Left ventricle myocardium superior (tissue), 1 donor: ENCODE measurements around the gene JCAD. TPM values are rescaled to one million over a fixed set of nuclear protein-coding genes. Genes with fewer than 3 reads are reported as not detected.
A peak's percentile ranks its signal among the peaks of the same experiment; 100 is the strongest.
"Not testable (repeated sequence)": the region's sequence is repeated elsewhere in the genome, so short reads cannot be mapped to it uniquely, and the experiment has no call there.

ENCODE experiments used
- ATAC-seq: fragments of 200-7000 bp; cut with Tn5 transposase; one replicate; pipeline ENCODE4 v1.9.1; 2020; ENCODE audit warnings: mild to moderate bottlenecking, moderate library complexity
- DNase-seq: peaks from one replicate; pipeline ENCODE4 v3.0.0-alpha.2; 2020
- intact Hi-C: fragments of 100-400 bp; cut with micrococcal nuclease; formaldehyde crosslinking; loops from one replicate; pipeline ENCODE4 v1.11.0; 2022
- total RNA-seq: library from RNA; stranded (reverse); fragmentation: NEBNext Ultra II Directional; extraction: Animal tissue kit (Norgen Biotek cat#: 25700); gene quantifications from one replicate; pipeline ENCODE4 v1.2.1, GENCODE V29; 2021
- donor health status: DM: no; HTN: yes; CAD: no; lungs with severe emphysema.

Gene JCAD
- total RNA-seq, 1 donor from 2014 or later = 30.4 TPM

GRCh38 chr10:30005116-30005515, 54.3 kb downstream of the JCAD start:
- DNase-seq, intact Hi-C loops: not testable (repeated sequence)
- ATAC-seq = peak; percentile 34

GRCh38 chr10:30002426-30003266, 56.7 kb downstream of the JCAD start:
- DNase-seq (peak; percentile 81), ATAC-seq (peak; percentile 79)
- intact Hi-C loops = no loop called here

DNA sequence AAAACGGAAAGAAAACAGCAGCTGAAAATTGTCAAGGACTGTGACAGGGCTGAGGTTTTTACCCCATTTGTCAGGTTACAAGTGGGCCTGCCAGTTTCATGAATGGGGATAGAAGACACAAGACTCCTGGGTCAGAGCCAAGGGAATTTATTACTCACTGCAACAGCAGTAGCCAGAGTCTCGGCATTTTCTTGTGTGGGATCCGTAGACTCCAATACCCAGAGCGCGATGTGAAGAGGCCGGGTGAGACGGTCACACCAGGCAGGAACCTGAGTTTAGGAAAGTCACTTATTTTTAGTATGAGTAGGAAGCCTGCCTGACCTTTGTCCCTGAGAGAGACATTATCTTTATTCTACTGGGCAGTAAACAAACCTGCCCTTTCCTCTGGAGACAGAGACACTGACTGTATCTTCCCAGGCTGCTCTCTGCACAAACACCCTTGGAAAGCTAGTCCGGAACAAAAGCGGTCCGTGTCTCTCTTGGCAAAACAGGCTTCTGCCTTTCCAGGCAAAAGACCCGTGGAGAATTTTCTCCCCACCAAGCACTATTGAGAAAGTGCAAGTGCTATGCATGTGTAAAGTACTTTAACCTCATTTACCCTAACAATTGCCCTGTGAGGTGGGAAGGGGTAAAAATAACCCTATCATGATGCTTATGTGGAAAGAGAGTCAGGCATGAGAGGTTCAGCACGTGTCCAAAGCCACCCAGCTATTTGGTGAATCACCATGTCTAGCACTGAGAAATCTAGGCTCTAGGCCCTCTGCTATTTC, 58.4 kb downstream of the JCAD start:
- intact Hi-C loops = no loop called here
- ATAC-seq = peak; percentile 69
- DNase-seq = no peak

DNA sequence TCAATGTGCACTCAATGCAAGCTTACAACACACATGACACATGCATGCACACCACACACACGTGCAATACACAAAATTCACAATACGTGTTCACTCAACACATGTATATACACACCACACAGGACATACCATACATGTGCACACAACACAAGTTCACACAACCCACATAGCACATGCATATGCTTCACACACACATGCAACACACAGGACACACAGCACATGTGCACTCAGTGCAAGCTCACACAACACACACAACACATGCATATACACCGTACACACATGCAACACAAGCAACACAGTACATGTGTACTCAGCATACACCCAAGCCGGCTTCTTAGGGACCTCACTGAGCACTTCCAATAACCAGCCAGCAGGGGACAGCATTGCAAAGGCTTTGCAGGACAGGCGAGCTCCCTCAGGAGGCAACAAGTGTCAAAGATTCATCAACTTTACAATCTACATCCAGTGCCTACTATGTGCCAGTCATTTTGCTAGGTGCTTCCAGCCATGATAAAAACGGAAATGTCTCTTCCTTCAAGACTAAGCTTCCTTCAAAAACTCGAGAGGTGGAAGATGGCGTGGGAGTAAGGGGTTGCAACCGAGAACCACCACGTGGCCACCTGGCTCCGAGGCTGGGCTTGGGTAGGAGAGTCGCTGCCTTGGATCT, 61.1 kb downstream of the JCAD start:
- DNase-seq (peak; percentile 72), ATAC-seq (peak; percentile 55)
- intact Hi-C loops = loop anchor here (5.0 kb wide), 1 partner anchor 244 kb away; no protein-coding TSS in a partner anchor

DNA sequence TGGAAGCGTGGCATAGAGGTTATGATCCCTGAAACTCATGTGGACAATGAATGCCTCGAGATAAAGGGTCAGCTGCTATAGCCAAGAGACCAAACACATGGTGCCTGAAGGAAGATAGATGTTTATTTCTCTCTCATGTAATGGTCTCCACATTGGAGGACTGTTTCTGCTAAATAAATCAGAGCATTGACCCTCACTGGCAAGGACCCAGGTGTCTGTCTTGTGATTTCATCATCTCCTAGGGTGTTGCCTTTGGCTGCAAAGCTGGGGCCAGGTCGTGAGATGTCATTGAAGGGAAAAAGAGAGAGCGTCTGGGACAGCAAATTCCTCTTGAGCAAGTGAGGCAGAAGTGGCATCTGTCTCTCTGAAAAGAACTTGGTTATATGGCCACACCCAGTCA, 64.6 kb downstream of the JCAD start:
- ATAC-seq (no peak), DNase-seq (no peak)
- intact Hi-C loops = loop anchor here (5.0 kb wide), 1 partner anchor 247 kb away; no protein-coding TSS in a partner anchor

GRCh38 chr10:29993319-29993915, 66.0 kb downstream of the JCAD start:
- ATAC-seq = no peak
- DNase-seq = no peak
- intact Hi-C loops = no loop called here

- ATAC-seq = no peak
- intact Hi-C loops = no loop called here
- DNase-seq = no peak
Observed at GRCh38 chr10:29992914-29993313, 66.5 kb downstream of the JCAD start.

- intact Hi-C loops = no loop called here
- DNase-seq (no peak), ATAC-seq (no peak)
Observed at GRCh38 chr10:29991382-29991781, 68.0 kb downstream of the JCAD start.

DNA sequence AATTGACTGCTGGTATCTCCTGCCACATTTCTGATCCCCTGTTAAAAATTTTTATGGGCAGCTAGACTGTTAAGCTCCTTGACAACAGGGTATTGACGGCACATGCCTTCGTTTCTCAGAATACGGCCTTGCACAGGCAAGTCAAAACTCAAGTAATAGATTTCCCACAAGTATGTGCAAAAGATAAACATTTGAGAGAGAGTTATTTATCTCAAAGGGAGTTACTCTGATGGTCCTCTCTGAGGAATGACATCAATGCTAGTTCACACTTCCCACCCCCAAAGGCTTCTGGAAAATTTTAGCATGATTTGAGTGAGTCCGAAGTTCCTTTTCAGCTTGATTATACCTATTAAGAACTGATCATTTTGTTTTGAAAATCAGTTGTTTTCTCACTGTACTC, 71.9 kb downstream of the JCAD start:
- intact Hi-C loops = no loop called here
- no peak for DNase-seq
- ATAC-seq = no peak

DNA sequence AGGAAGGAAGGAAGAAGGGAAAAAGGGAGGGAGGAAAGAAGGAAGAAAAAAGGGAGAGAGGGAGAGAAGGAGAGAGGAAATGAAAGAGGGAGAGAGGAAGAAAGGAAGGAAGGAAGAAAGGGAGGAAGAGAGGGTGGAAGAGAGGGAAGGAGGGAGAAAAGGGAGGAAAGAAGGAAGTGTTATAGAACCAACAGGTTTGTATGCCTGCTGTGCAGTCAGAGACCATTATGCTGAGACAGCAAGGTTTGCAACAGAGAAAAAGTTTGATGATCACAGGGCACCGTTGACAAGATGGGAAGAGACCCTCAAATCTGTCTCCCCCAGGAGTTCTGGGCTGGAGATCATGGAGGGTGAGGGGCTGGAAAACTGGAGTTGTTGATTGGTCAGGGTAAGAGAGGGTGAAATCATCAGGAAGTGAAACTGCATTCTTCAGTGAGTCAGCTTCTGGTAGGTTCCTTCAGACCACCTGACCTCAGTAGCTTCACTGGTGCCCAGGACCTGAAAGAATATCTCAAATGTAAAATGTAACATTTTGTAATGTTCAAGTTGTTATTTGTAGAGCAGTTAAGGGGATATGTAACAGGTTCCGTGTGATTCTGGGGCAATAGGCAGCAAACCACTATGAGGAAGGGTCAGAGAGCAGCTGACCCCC, 76.3 kb downstream of the JCAD start:
- DNase-seq (no peak), ATAC-seq (no peak)
- intact Hi-C loops = no loop called here

DNA sequence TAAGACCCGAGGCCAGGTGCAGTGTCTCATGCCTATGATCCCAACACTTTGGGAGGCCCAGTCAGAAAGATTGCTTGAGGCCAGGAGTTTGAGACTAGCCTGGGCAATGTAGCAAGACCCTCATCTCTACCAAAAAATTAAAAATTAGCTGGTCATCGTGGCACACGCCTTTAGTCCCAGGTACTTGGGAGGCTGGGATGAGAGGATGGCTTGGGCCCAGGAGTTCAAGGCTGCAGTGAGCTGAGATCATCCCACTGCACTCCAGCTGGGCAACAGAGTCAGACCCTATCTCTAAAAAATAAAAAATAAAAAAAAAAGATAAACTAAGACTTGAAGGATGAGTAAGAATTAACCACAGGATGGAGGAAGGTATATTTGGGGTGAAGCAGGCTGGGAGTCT, 77.9 kb downstream of the JCAD start:
- ATAC-seq (no peak), DNase-seq (no peak)
- intact Hi-C loops = no loop called here

DNA sequence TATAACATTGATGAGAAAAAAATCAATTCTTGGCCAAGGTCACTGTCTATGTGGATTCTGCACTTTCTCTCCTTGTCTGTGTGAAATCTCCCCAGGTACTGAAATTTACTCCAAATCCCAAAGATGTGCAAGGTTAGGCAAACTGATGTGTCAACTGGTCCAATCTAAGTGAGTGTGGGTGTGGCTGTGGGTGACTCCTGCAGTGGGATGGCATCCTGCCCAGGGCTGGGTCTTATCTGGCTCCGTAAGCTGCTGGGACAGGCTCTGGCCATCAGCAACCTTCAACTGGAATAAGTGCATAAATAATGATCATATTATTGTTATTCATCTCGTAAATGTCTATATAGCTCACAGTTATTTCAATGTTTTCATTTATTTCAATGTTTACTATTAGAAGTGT, 79.3 kb downstream of the JCAD start:
- intact Hi-C loops = no loop called here
- peak; percentile 87 for ATAC-seq
- DNase-seq = peak; percentile 82

GRCh38 chr10:29979421-29979779, 80.0 kb downstream of the JCAD start:
- ATAC-seq, DNase-seq, intact Hi-C loops: not testable (repeated sequence)

DNA sequence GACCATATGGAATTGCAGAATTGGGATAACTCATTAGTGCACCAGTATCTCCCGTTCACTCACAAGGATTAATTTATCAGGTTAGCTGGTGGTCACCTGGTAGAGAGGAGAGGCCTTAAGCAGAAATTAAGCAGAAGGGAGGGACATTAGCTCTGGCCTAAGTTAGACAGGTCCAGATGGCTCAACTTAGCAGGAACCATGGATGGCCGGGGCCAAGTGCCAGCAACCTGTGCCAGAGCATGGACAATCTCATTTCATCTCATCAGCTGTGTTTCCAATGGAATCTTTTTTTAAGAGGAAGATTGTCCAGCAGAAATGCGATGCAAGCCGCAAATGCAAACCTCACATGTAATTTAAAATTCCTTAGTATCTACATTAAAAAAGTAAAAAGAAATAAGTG, 82.2 kb downstream of the JCAD start:
- intact Hi-C loops = no loop called here
- ATAC-seq = no peak

GRCh38 chr10:29976134-29976533, 83.3 kb downstream of the JCAD start:
- intact Hi-C loops = no loop called here
- DNase-seq (no peak), ATAC-seq (peak; percentile 14)

More for the DNA sequence above, 82.2 kb downstream of the JCAD start:
- DNase-seq = peak; percentile 43

DNA sequence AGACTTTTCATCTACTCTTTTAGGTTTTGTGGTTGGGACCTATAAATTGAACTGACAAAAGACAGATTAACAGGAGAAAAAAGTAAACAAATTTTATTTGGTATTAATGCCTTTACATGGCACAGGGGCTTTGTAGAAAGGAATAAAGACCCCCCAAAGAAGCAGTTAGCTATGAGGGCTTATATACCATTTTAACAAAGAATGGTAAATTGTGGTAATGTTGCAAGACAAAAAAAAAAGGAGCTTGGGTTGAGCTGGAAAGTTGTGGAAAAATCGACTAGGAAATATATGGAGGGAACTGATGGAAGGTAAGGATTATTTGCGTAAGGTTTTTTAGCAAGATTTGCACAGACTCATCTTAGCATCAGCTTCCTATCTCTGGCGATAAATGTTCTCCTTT, 84.6 kb downstream of the JCAD start:
- ATAC-seq (no peak), DNase-seq (no peak)
- intact Hi-C loops = no loop called here

GRCh38 chr10:29973921-29974320, 85.5 kb downstream of the JCAD start:
- DNase-seq (no peak), ATAC-seq (no peak)
- intact Hi-C loops = no loop called here

DNA sequence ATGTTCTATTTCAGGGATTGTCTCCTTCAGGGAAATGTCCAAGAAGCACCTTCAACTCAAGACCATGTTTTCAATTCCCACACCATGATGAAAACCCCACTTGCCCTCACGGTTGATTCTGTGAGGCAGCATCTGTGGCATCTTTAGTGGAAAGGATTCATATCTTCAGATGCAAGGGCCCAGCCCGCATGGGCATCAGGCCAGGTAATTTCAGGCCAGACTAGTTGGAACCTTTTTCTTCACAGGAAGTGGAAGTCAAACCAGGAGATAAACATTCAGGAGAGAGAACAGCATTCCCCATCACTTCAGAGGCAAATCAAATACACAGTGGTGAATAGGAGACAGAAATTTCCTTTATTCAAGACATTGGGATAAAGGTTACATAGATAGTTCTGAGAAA, 88.8 kb downstream of the JCAD start:
- intact Hi-C loops = no loop called here
- ATAC-seq (no peak), DNase-seq (peak; percentile 37)

- DNase-seq (no peak), ATAC-seq (no peak)
- intact Hi-C loops = no loop called here
Observed at GRCh38 chr10:29970012-29970396, 89.4 kb downstream of the JCAD start.
